GM19467 (cell line): ENCODE data around the gene LCN2.

Source experiments
- ATAC-seq: cut with Tn5 transposase; IDR thresholded peaks from one replicate; pipeline ENCODE4 v1.9.1; 2021; ENCODE audit warnings: mild to moderate bottlenecking, moderate library complexity; ENCODE audit not compliant: unreplicated experiment

Gene LCN2

DNA sequence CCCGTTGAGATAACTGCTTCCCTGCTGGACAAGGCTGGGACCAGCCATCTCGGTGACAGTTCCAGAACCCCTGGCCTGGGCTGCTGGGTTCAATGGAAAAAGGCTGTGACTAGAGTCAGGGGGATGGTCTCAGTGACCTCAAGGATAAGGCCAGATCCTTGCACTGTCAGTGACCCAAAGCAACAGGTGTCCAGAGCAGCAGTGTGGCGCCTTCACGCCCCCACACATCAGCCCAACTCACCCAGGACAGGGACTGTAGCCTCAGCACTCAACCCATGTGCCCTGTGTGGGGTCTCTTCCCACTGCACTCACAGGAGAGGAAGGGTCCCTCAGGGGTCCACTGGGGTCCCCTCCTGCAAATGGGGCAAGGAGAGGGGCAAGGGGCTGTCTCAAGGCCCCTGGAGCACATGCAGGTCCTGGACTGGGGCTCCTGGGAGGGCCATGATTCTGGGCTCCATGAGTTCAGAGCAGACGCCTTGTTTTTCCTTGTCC lies 698 bp upstream of the LCN2 start:
- no peak for ATAC-seq

DNA sequence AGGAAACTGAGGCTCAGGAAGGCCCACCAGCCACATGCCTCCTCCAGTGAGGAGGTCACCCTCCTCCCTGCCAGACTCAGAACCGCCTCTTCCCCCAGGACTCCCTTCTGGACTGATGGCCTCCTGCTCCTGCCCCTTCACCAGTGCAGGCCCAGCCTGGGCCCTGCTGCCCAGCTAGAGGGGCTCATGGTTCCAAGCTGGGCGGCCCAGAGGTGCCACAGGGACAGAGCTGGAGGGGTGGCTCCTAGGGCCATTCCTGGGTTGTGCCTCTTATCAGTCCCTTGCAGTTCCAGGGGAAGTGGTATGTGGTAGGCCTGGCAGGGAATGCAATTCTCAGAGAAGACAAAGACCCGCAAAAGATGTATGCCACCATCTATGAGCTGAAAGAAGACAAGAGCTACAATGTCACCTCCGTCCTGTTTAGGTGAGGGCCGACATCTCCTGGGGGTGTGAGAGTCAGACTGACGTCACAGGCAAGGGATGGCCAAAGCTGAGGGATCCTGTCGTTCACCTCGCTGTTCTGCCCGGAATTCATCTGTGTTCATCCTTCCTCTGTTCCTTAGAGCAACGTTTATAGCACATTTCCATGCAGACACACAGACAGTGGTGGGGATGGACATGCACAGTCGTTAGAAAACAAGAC lies 819 bp downstream of the LCN2 start:
- ATAC-seq: no peak

DNA sequence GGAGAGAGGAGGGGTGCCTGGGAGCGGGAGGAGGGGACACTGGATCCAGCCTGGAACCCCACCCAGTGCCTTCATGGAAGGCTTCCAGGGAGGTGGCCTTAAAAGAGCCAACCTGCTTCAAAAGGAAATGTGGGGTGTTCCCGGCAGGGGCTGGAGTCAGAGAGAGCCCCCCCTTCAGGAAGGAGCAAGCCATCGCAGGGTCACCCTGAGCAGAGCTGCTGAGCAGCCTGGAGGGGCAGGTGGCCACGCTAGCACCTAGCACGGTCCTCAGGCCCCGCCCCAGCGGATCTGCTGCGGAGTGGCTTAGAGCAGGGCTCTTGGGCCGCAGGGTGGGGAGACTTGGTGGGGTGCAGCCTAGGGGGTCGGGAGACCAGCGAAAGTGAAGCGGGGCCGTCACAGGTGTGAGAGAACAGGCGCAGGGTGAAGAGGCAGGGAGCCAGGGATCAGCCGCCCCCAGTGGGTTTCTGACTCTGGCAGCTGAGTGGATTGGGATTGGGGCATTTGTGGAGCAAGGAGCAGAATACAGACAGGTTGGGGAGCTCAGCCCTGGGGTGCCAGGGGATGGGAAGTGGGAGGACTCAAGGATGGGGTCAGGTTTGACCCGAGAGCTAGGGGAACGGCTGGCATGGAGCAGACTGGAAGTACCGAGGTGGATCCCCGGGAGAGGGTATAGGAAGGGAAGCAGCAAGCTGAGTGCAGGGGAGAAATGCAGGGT lies 1.5 kb downstream of the LCN2 start:
- no peak for ATAC-seq

DNA sequence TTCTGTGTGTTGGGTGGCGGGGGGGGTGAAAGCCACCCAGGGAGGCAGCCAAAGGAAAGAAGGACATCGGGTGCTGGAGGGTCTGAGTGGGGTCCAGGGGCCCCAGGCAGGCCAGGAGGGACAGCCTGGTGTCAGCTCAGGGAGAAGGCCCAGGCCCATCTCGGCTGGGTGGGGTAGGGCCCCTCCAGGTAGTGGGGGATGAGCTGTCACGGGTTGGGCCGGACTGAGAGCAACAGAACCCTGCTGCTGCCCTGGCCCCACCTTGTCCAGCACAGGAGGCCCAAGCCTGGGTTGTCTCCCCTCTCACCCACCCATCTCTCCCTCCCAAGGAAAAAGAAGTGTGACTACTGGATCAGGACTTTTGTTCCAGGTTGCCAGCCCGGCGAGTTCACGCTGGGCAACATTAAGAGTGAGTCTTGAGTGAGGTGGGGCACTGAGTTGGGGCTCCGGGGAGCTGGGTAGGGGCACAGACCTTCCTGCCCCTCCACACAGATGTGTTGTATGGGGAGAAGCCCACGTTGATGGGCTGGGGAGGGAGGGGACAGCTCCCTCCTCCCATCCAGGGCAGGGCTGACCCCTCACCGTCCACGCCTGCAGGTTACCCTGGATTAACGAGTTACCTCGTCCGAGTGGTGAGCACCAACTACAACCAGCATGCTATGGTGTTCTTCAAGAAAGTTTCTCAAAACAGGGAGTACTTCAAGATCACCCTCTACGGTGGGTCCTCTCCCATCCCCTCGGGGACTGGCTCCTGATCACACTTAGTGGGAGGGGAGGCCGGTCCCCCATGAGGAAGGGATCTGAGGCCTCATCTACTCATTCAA lies 2.3 kb downstream of the LCN2 start:
- ATAC-seq: no peak

DNA sequence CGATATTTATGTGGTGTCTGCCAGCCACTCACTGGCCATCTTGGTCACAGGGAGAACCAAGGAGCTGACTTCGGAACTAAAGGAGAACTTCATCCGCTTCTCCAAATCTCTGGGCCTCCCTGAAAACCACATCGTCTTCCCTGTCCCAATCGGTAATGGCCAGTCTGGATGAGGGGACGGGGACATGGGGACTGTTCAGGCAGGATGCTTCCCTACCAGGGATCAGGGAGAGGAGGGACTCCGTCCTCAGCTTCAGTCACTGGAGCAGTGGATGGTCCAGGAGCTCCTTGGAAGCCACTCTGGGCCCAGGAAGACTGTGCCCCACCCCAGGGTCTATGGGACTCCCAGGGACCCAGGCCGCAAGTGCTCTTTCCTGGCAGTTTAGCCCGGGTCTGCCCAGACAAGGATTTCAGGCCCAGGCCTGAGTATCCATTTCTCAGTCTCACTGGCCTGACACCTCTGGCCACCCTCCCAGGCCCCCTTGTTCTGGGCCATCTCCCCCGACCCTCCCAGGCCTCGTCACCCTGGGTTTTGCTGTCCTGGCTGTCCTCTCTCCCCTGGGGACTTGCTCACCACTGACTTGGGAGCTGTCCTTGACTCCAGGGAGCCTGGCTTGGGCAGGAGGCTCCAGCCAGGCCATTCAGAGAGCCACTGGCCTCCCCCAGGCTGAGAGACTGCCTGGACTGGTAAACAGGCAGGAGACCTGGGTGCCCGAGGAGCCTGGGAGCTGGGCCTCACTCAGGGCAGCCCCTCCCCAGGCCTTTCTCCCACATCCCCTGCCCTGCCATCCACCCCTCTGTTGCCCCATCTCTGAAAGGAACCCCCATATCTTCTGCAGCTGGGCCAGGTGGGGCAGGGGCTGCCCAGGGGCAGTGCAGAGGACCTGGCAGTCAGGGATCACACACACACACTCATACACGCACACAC lies 3.1 kb downstream of the LCN2 start:
- ATAC-seq: no peak

DNA sequence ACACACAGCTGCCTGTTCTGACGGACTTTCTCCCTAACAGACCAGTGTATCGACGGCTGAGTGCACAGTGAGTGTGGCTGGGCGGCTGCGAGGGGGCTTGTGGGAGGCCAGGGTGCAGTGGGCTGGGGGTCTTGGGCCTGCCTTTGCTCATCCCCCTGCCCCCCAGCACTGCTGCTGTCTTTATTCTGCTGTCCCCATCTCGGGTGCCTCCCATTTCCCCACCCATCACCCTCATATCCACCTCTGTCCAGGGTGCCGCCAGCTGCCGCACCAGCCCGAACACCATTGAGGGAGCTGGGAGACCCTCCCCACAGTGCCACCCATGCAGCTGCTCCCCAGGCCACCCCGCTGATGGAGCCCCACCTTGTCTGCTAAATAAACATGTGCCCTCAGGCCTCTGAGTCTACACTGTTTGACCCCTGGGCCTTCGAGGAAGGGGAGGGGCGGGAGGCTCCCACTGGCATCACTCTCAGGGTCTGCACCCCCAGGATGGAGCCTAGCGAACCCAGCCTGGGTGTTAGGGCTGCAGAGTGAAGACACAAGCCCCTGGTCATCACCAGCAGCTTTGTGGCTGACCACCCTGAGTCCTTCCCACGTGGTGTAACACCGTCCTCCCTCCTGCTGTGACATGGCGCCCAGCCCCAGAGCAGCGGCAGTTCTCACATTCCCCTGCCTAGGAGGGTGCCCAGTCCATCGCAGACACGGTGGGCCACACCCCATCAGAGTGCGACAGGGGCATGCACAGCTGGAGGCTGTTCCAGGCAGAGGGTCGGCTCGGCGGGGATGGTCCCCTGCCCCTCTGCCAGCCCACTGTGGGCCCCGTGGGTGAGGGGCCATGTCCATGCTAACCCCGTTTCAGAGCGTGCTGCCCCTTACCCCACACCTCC lies 4.0 kb downstream of the LCN2 start:
- no peak for ATAC-seq

DNA sequence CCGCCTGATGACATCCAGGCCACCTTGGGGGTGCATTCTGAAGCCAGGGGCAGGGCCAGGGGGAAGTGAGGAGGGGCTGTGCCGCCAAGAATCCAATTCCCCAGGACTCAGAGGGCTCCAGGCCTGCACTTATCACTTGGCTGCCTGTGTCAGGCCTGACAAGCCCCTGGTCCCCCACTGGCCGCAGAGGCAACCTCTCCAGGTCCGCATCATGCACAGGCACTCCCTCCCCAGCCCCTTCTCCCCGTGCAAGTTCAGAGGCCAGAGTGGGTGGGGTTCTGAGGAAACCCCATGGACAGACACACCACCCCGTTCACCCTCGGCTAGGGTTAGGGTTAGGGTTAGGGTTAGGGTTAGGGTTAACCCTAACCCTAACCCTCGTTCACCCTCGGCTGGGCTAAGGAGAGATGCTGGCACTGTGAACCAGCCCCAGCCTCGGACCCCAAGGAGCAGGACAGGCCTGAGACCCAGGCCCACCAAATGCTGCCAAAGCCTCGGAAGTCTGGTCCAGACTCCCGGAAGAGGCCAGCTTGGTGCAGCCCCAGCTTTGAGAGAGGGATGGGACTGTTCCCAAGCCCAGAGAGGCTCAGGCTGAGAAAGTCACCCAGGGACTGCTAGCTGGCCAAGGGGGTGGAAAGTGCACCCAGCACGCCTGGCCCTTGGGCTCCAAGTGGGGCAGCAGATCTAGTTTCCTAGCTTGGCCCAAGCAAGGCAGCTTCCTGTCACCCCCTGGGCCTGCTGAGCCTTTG lies 4.9 kb downstream of the LCN2 start:
- no peak for ATAC-seq

DNA sequence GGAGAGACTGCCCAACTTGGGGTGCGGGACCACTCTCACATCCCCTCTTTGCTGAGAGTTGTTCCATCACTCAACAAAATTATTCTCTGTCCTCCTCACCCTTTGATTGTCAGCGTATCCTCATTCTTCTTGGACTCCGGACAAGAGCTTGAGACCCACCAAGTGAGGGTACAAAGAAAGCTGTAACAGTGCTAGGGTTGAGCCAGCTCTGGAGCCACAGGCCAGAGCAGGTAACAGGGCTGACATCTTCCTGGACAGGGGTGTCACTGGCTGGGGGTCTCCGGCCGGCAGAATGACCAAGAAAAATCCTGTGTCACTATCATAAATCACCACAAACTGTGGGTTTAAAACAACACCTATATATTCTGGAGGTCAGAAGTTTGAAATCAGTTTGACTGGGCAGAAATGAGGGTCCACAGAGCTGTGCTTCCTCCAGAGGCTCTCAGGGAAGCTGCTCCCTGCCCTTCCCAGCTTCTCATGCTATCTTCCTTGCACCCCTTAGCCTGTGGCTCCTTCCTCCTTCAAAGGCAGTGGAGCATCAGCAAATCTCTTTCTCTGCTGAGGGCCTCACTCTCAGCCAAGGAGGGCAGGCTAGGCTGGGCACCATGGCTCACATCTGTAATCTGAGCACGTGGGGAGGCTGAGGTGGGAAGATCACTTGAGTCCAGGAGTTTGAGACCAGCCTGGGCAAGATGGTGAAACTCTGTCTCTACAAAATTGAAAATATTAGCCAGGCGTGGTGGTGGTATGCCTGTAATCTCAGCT lies 6.7 kb downstream of the LCN2 start:
- no peak for ATAC-seq

DNA sequence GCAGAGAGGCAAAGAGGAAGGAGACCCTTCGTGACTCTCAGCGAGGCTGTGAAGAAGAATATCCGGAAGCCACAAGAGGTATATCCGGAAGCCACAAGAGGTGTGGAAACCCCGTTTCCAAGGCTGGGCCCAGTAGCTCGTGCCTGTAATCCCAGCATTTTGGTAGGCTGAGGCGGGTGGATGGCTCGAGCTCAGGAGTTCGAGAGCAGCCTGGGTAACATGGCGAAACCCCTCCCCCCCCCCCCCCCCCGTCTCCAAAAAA lies 10.2 kb downstream of the LCN2 start:
- no peak for ATAC-seq

DNA sequence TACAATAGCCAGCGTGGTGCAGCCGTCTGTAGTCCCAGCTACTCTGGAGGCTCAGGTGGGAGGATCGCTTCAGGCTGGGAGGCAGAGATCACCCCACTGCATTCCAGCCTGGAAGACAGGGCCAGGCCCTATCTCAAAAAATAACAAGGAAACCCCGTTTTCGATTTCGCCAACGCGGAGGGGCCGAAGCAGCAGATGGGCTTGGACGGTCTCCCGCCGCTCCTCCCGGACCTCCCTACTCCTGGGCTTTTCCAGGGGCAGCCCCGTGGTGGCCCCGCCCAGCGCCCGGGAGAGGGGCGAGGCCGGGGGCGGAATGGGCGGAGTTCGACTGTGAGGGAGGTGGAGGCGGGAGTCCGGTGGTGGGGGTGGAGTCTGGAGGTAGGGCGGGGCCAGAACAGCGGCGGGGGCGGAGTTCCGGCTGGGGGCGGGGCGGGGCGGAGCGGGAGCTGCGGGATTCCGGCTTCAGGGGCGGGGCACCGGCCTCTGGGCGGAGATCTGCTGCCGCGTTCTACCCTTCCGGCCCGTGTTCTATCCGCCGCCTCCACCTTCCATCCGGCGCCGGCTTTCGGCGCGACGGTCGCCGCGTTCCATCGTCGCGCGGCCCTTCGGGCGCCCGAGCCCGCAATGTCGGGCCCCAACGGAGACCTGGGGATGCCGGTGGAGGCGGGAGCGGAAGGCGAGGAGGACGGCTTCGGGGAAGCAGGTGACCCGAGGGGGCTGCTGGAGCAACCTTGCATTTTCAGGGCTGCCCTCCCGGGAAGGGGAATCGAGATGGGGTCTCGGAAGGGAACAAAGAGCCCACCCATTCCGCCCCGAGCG lies 10.7 kb downstream of the LCN2 start, which contains the start of gene BBLN:
BBLN (plus strand) TSS at position 482 of the 819 bp plus-strand sequence; CDS start at position 625, 143 bp downstream.
- ATAC-seq: peak; percentile 61

DNA sequence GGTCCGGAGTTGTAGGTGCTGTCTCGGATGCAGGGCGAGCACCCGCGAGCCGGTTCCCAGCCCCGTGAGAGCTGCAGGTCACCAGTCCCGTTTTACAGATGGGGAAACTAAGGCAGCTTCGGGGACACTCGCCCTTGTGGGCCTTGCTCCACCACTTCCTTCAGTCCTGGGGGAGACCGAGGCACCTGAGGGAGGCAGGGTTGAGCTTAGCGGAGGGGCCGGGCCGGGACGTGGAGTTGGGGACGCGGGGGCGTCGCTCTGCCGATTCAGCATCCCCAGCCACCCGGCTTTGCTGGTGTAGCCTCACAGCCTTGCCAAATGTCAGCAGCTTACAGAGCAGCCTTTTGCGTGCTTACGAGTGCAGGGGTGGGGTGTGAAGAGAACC lies 11.3 kb downstream of the LCN2 start:
- ATAC-seq: peak; percentile 5

DNA sequence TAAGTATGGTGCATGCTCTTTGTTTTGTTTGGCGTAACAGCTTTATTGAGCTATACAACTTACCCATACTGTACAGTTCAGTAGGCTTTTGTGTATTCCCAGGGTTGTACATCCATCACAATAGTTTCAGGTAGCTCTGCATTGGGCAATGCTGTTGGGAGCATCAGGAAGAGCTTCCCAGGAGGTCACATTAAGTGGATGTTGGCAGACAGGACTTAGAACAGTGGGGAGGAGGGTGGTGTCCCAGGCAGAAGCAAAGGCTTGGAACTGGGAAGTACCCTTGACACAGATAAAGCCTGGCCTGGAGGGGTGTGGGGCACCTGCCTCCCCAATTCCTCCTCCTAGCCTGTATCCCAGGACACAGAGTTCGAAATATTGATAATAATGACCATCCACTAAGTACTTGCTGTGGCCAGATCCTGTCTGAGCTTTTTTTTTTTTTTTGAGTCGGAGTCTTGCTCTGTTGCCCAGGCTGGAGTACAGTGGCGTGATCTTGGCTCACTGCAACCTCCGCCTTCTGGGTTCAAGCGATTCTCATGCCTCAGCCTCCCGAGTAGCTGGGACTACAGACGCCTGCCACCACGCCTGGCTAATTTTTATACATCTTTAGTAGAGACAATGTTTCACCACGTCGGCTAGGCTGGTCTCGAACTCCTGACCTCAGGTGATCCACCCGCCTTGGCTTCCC lies 12.1 kb downstream of the LCN2 start:
- ATAC-seq: no peak

DNA sequence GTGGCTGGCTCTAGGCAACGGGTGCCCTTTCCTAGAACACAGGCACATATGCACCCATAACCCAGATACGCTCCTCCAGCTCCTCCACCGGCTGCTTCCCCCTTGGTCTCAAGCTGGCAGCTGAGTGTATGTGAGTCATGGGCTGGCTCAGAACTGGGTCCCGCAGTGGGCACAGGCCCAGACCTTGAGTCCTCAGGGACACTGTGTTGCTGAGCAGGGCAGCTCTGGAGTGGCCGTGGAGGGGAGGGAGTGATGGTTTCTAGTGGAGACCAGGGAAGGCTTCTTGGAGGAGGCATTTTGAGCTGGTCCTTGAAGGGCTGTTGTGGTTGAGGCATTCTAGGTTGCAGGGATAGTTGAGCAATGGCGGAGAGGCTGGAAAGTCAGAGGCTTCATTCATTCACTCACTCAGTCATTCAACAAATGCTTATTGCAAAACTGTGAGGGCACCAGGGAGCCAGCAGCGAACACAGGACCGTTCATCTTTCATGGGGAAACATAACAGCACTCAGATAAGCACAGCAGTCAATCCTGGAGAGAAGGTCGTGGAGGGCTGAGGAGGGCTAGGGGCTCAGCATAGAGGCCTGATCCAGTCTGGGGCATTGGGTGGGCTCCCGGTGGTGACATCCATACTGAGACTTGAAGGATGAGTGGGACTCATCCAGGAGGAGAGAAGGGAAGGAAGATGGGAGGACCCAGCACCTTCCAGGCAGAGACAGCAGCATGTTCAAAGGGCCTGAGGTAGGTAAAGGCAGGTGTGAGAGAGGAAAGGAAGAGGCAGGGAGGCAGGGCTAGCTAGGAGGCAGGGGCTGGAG lies 13.2 kb downstream of the LCN2 start:
- ATAC-seq: no peak

DNA sequence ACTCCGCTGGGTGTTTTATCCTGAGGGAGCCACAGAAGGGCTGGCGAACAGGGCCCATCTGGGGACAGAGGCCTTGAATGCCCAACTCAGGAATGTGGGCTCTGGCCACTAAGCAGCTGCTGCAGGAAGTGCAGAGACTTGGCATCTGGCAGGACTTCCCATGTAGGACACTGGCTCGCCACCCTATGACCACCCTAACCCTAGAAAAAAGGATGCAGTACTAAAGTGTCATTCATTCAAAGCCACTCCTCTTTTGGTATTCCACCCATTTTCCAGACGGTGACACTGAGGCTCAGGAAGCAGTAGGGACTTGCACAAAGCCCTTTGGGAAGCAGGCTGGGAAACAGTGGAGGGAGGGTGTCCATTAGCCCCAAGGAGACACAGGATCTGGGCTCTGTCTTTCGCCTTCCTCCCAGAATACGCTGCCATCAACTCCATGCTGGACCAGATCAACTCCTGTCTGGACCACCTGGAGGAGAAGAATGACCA lies 13.8 kb downstream of the LCN2 start:
- no peak for ATAC-seq

DNA sequence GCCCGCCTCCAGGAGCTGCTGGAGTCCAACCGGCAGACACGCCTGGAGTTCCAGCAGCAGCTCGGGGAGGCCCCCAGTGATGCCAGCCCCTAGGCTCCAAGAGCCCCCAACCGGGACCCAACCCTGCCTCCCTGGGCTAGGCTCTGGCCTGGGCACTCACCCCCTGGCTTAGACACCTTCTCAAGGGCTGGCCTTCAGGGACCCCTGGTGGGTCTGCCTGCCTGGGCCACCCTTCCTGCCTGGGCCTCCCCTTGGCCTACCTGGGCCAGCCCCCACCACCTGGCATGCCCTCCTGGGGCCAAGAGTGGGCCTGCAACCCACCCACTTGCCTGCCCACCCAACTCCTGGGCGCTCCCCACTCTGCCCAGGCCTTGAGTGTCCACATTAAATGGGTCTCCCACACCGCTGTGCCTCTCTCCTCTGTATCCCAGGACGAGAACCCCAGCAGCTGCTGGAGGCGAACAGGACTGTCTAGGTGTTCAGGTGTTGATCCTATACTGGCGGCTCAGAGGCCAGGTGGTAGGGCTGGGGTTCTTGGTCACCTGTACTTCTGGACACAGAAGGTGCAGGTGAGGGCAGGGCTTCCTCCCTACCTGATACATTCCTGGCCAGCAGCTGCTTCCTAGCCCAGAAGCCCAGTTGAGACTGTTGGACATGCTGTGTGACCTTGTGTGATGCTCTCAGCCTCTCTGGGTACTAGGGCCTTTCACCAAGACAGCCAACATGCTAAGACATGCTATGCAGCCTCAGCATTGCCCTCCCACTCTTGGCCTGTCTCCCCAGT lies 14.5 kb downstream of the LCN2 start:
- ATAC-seq: no peak
